H1 (cell line): ENCODE measurements around the gene TARBP2. TPM values are rescaled to one million over a fixed set of nuclear protein-coding genes. Genes with fewer than 3 reads are reported as not detected.

Source experiments
- CTCF ChIA-PET: fragments of 300-600 bp; sonication (Branson Sonifier 250); formaldehyde crosslinking; loops from one replicate; lab custom pipeline; 2021; ENCODE audit not compliant: partially characterized antibody; lab: Charles Lee
- POLR2A ChIA-PET: fragments of 300-600 bp; sonication (Branson Sonifier 250); formaldehyde crosslinking; loops from one replicate; lab custom pipeline; 2021; ENCODE audit warnings: inconsistent platforms; ENCODE audit not compliant: partially characterized antibody; lab: Charles Lee
- DNase-seq, 2 experiments: peaks; one replicate each; pipeline versions ENCODE4 v3.0.0 to v3.0.0-alpha.2; 2010 to 2022; ENCODE audit warnings: low spot score in 2 of 2, low read depth in 1 of 2, mixed read lengths in 1 of 2
- FAIRE-seq: peaks from 2 replicates; lab custom pipeline; 2011; peaks lifted over from hg19 to GRCh38; lab: Jason Lieb, UNC
- H2AFZ ChIP-seq: 2 replicates; pipeline ENCODE4 v1.8.1; 2012; ENCODE audit warnings: low read length, inconsistent platforms
- H2AK5ac ChIP-seq: 2 replicates; pipeline ENCODE4 v1.6.1; 2013; ENCODE audit warnings: low read depth, low read length
- H2BK120ac ChIP-seq: replicated peaks from 2 replicates; pipeline ENCODE3; 2013; ENCODE audit warnings: low read depth, low read length, inconsistent platforms
- H2BK12ac ChIP-seq: 2 replicates; pipeline ENCODE4 v1.6.1; 2013; ENCODE audit warnings: low read depth, low read length
- H2BK15ac ChIP-seq: 2 replicates; pipeline ENCODE4 v1.6.1; 2013; ENCODE audit warnings: low read length
- H2BK20ac ChIP-seq: 2 replicates; pipeline ENCODE4 v1.6.1; 2013; ENCODE audit warnings: low read length
- H2BK5ac ChIP-seq: 2 replicates; pipeline ENCODE4 v1.6.1; 2013; ENCODE audit warnings: low read depth, low read length
- H3K14ac ChIP-seq: 2 replicates; pipeline ENCODE4 v1.6.1; 2013; ENCODE audit warnings: inconsistent platforms; ENCODE audit not compliant: insufficient read length
- H3K18ac ChIP-seq: 2 replicates; pipeline ENCODE4 v1.6.1; 2013; ENCODE audit warnings: low read length; ENCODE audit errors: extremely low read depth
- H3K23ac ChIP-seq: 2 replicates; pipeline ENCODE4 v1.6.1; 2013; ENCODE audit warnings: inconsistent platforms; ENCODE audit not compliant: insufficient read length
- H3K23me2 ChIP-seq: 2 replicates; pipeline ENCODE4 v1.6.1; 2013; ENCODE audit warnings: low read depth, low read length
- H3K27ac ChIP-seq: 2 replicates; pipeline ENCODE4 v1.6.1; 2011; ENCODE audit warnings: low read depth, low read length, inconsistent platforms
- H3K27me3 ChIP-seq, 4 experiments: replicated peaks in 1 of 4; 1 replicate in 1 of 4; 2 replicates in 3 of 4; pipeline versions ENCODE4 v1.6.1 to v1.8.1; 2011 to 2013; ENCODE audit warnings: low read length in 3 of 4, mild to moderate bottlenecking in 3 of 4, inconsistent platforms in 2 of 4, mixed read lengths in 2 of 4, moderate library complexity in 1 of 4; ENCODE audit not compliant: control insufficient read depth in 3 of 4, insufficient read depth in 3 of 4; ENCODE audit errors: extremely low read depth in 1 of 4
- H3K36me3 ChIP-seq, 4 experiments: 2 replicates each; pipeline versions ENCODE4 v1.6.1 to v1.8.1; 2011 to 2013; ENCODE audit warnings: mild to moderate bottlenecking in 4 of 4, low read length in 3 of 4, moderate library complexity in 2 of 4, control low read depth in 1 of 4, inconsistent platforms in 1 of 4; ENCODE audit not compliant: insufficient read depth in 4 of 4, control insufficient read depth in 2 of 4
- H3K4ac ChIP-seq: replicated peaks from 2 replicates; pipeline ENCODE3; 2013; ENCODE audit warnings: low read length, low read depth, mixed read lengths, inconsistent platforms; ENCODE audit not compliant: insufficient read length
- H3K4me1 ChIP-seq, 4 experiments: replicated peaks in 1 of 4; 1 replicate in 1 of 4; 2 replicates in 3 of 4; pipeline versions ENCODE4 v1.6.1 to v1.8.1; 2011 to 2013; ENCODE audit warnings: low read length in 3 of 4, inconsistent platforms in 2 of 4, mixed read lengths in 1 of 4; ENCODE audit not compliant: insufficient read depth in 4 of 4, control insufficient read depth in 3 of 4
- H3K4me2 ChIP-seq, 2 experiments: 2 replicates each; pipeline versions ENCODE4 v1.6.1 to v1.8.1; 2011 to 2013; ENCODE audit warnings: low read depth in 2 of 2, low read length in 2 of 2, control low read depth in 1 of 2, inconsistent platforms in 1 of 2, mild to moderate bottlenecking in 1 of 2; ENCODE audit not compliant: insufficient read depth in 1 of 2
- H3K4me3 ChIP-seq, 4 experiments: fragments of 200-600, 300-600 bp in 1 of 4; sonication (generic), shearing (Covaris generic), sonication (Bioruptor Twin) in 1 of 4; 2 replicates each; pipeline versions ENCODE4 v1.5.1 to v1.8.1; 2011 to 2016; ENCODE audit warnings: low read length in 4 of 4, low read depth in 3 of 4, control low read depth in 2 of 4, inconsistent platforms in 2 of 4, mild to moderate bottlenecking in 2 of 4, mixed read lengths in 1 of 4, moderate library complexity in 1 of 4; ENCODE audit not compliant: insufficient read depth in 2 of 4; ENCODE audit errors: extremely low read depth in 1 of 4
- H3K56ac ChIP-seq: replicated peaks from 2 replicates; pipeline ENCODE3; 2013; ENCODE audit warnings: low read depth, mild to moderate bottlenecking, mixed read lengths, low read length, inconsistent platforms; ENCODE audit not compliant: insufficient read length
- H3K79me1 ChIP-seq: 2 replicates; pipeline ENCODE4 v1.6.1; 2013; ENCODE audit warnings: low read depth, low read length, control low read depth
- H3K79me2 ChIP-seq, 2 experiments: 2 replicates each; pipeline versions ENCODE4 v1.6.1 to v1.8.1; 2012 to 2013; ENCODE audit warnings: low read length in 2 of 2, mild to moderate bottlenecking in 2 of 2, inconsistent platforms in 1 of 2; ENCODE audit not compliant: insufficient read depth in 2 of 2, control insufficient read depth in 1 of 2
- H3K9ac ChIP-seq, 4 experiments: replicated peaks in 1 of 4; 1 replicate in 1 of 4; 2 replicates in 3 of 4; pipeline versions ENCODE4 v1.6.1 to v1.8.1; 2011 to 2013; ENCODE audit warnings: low read depth in 3 of 4, low read length in 3 of 4, control low read depth in 2 of 4, mild to moderate bottlenecking in 2 of 4, moderate library complexity in 2 of 4, inconsistent platforms in 1 of 4; ENCODE audit errors: extremely low read depth in 1 of 4
- H3K9me3 ChIP-seq, 2 experiments: 2 replicates each; pipeline versions ENCODE4 v1.6.1 to v1.8.1; 2012 to 2013; ENCODE audit warnings: mild to moderate bottlenecking in 2 of 2, moderate library complexity in 2 of 2, control low read depth in 1 of 2, inconsistent platforms in 1 of 2, low read depth in 1 of 2, low read length in 1 of 2, mixed read lengths in 1 of 2; ENCODE audit not compliant: insufficient read depth in 2 of 2
- H4K20me1 ChIP-seq, 2 experiments: replicated peaks in 1 of 2; 2 replicates each; pipeline versions ENCODE3 to v1.8.1; 2011 to 2013; ENCODE audit warnings: inconsistent platforms in 2 of 2, low read length in 2 of 2, mild to moderate bottlenecking in 1 of 2; ENCODE audit not compliant: insufficient read depth in 2 of 2, control insufficient read depth in 1 of 2
- H4K5ac ChIP-seq: 2 replicates; pipeline ENCODE4 v1.6.1; 2013; ENCODE audit warnings: low read length, low read depth, mixed read lengths, inconsistent platforms; ENCODE audit not compliant: insufficient read length
- H4K8ac ChIP-seq: 2 replicates; pipeline ENCODE4 v1.8.0; 2013; ENCODE audit warnings: mild to moderate bottlenecking, moderate library complexity, low read length, inconsistent platforms; ENCODE audit not compliant: insufficient read depth; ENCODE audit errors: extremely low read depth
- H4K91ac ChIP-seq: replicated peaks from 2 replicates; pipeline ENCODE3; 2013; ENCODE audit warnings: low read length, mixed read lengths, inconsistent platforms; ENCODE audit not compliant: insufficient read length
- POLR2AphosphoS5 ChIP-seq: IDR thresholded peaks from 2 replicates; pipeline ENCODE4 v1.6.1; 2011; ENCODE audit warnings: low read depth, low read length
- SP4 ChIP-seq: IDR thresholded peaks from 2 replicates; pipeline ENCODE4 v1.6.1; 2012; ENCODE audit warnings: low read length, inconsistent platforms
- SUZ12 ChIP-seq: fragments of 200-600 bp; sonication (generic); IDR thresholded peaks from 2 replicates; pipeline ENCODE4 v1.6.1; 2012; ENCODE audit warnings: mild to moderate bottlenecking, inconsistent platforms, low read length, moderate library complexity, mixed read lengths
- TAF1 ChIP-seq: IDR thresholded peaks from 2 replicates; pipeline ENCODE4 v1.6.1; 2011; ENCODE audit warnings: mild to moderate bottlenecking, low read depth, low read length
- WGBS, 2 experiments: shearing (Covaris generic) in 1 of 2; methylation state at CpG; one replicate each; pipeline versions ENCODE4 v1.1.6 to v1.1.7; 2013 to 2015; ENCODE audit warnings: low lambda C conversion rate in 2 of 2, mixed read lengths in 2 of 2, inconsistent platforms in 1 of 2, low coverage in 1 of 2, missing lambda C conversion rate in 1 of 2; ENCODE audit not compliant: insufficient replicate concordance in 2 of 2, insufficient coverage in 1 of 2, insufficient read length in 1 of 2; ENCODE audit errors: extremely low coverage in 1 of 2, missing lambda C conversion rate in 1 of 2; 5-methylcytosine and 5-hydroxymethylcytosine counted together
- polyA plus RNA-seq, 7 experiments: library from polyadenylated mRNA; depleted of rRNA in 3 of 7; stranded (reverse) in 5 of 7; unstranded in 2 of 7; fragments of >200 nt in 5 of 7; fragments of 200-250 nt in 2 of 7; gene quantifications; 1 replicate in 5 of 7; 2 replicates in 1 of 7; 4 replicates in 1 of 7; pipeline versions ENCODE4 v1.2.1 to v1.2.3, GENCODE V29; 2011 to 2013; ENCODE audit warnings: missing spikeins in 2 of 7, mixed read lengths in 2 of 7
- total RNA-seq: library from RNA; stranded (reverse); fragmentation: NEBNext Ultra II Directional; extraction: Animal tissue kit (Norgen Biotek cat#: 25700); gene quantifications from 2 replicates; pipeline ENCODE4 v1.2.1, GENCODE V29; 2021
- TF ChIP-seq, protein P1 (sequence below): IDR thresholded peaks from 2 replicates; pipeline ENCODE4 v1.6.1; 2012; ENCODE audit warnings: low read length, inconsistent platforms

The TARBP2 gene
- total and polyA plus RNA-seq, 2 of the 8 experiments (the other 6 are each of a cell fraction or from before 2014, with no cell fraction given), result 69.9 to 122 TPM

DNA sequence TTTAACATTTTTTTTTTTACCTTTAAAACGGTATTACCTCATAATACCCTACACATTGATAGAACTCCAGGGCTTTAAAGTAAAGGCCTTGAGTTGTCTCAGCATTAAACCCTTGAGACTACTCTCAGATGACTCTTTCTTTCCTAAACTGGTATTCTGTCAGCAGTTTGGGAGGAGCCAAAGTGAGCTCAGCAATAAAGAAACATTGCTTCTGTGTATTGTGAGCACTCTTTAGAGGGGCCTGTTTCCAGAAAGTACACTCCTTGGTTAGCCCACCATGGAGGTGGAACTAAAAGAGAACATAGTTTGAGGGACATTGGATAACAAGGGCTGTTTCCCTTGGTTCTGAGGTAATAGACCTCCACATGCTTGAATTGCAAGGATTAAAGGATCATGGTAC lies 22.2 kb upstream of the TARBP2 start:
- Histone ChIP-seq H2BK5ac (no peak overlapping the region), H3K4ac (no peak overlapping the region), H3K4me2 (no peak overlapping the region), H2BK12ac (no peak overlapping the region), H3K27me3 (no peaks in the 10 kb centered on the region), H2AK5ac (no peak overlapping the region), H4K5ac (no peak overlapping the region), H3K23ac (no peak overlapping the region), H3K27ac (no peak overlapping the region), H2BK20ac (no peak overlapping the region), H3K23me2 (no peaks in the 10 kb centered on the region), H4K91ac (no peak overlapping the region), H3K4me1 (peaks cover 0 to 7% (median 3%) of the 10 kb centered on the region in 4 experiments; a peak in 5 of 7 replicates), H3K56ac (no peak overlapping the region), H4K20me1 (peaks cover 24% of the 10 kb centered on the region in 2 experiments), H3K4me3 (no peak overlapping the region), H3K36me3 (peaks cover 34 to 96% (median 71%) of the 10 kb centered on the region in 4 experiments), H2BK120ac (no peak overlapping the region), H3K79me2 (peaks cover 0 to 16% of the 10 kb centered on the region in 2 experiments; a peak in 1 of 4 replicates), H3K18ac (no peak overlapping the region), H3K9ac (no peak overlapping the region; a peak in 1 of 7 replicates), H3K14ac (no peak overlapping the region), H2BK15ac (no peak overlapping the region), H3K79me1 (no peaks in the 10 kb centered on the region; the same call in 1 of the 2 replicates), H2AFZ (no peak overlapping the region), H4K8ac (no peak overlapping the region), H3K9me3 (no peaks in the 10 kb centered on the region)
- DNase-seq (no peak), FAIRE-seq (no peak)
- CTCF ChIA-PET, result interaction anchor here (0.8 to 9.0 kb wide), 14 partner anchors 11 to 155 kb away, joined by 3 to 105 read pairs (median 5); partner anchors contain the start of genes MAP3K12 and NPFF
- POLR2A ChIA-PET, result interaction anchor here (1.5 to 67.0 kb wide), 5 partner anchors 11 to 144 kb away, joined by 3 to 3397 read pairs (median 9); partner anchors contain the start of genes MAP3K12, NPFF, PCBP2 and PRR13
- TF ChIP-seq SP4 (no peak), SUZ12 (no peak), TAF1 (no peak), POLR2AphosphoS5 (no peak)
- TF ChIP-seq, protein P1, sequence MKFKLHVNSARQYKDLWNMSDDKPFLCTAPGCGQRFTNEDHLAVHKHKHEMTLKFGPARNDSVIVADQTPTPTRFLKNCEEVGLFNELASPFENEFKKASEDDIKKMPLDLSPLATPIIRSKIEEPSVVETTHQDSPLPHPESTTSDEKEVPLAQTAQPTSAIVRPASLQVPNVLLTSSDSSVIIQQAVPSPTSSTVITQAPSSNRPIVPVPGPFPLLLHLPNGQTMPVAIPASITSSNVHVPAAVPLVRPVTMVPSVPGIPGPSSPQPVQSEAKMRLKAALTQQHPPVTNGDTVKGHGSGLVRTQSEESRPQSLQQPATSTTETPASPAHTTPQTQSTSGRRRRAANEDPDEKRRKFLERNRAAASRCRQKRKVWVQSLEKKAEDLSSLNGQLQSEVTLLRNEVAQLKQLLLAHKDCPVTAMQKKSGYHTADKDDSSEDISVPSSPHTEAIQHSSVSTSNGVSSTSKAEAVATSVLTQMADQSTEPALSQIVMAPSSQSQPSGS, result no peak
- WGBS, 2 experiments, result 84 to 100% methylated on average over 1 of the region's 1 CpG
